ENCODE data around the gene TMEM119. TPM values are rescaled to one million over a fixed set of nuclear protein-coding genes. Genes with fewer than 3 reads are reported as not detected.

Gene TMEM119
- total and polyA plus RNA-seq, 10 of the 15 experiments (the other 5 are each of a cell fraction or from before 2014, with no cell fraction given), result 0.11 to 0.44 (median 0.19) TPM; not detected in 5

- Histone ChIP-seq H3K4me1 (ENCODE audit: control insufficient read depth, insufficient read depth, low read length) (peaks cover 40% of the 10 kb centered on the region), H3K9me3 (replicated peaks; ENCODE audit: control insufficient read depth, insufficient read depth, low read length) (peaks cover 8% of the 10 kb centered on the region; the same call in 1 of the 3 replicates), H3K4me3 (no peak overlapping the region), H3K9ac (ENCODE audit: control insufficient read depth, insufficient read depth, low read length) (no peak overlapping the region), H2AFZ (ENCODE audit: control insufficient read depth, low read depth, low read length) (no peak overlapping the region), H3K4me2 (ENCODE audit: control insufficient read depth, insufficient read depth) (no peak overlapping the region), H3K79me2 (ENCODE audit: control insufficient read depth, insufficient read depth, low read length) (no peaks in the 10 kb centered on the region), H3K27ac (ENCODE audit: control insufficient read depth, insufficient read depth) (no peak overlapping the region), H4K20me1 (ENCODE audit: control insufficient read depth, insufficient read depth) (no peaks in the 10 kb centered on the region), H3K36me3 (ENCODE audit: control insufficient read depth in 2 of 2, insufficient read depth in 2 of 2, low read length in 1 of 2) (no peaks in the 10 kb centered on the region), H3K27me3 (replicated peaks in 1 of 2; ENCODE audit: control insufficient read depth in 2 of 2, insufficient read depth in 2 of 2, low read length in 1 of 2) (no peaks in the 10 kb centered on the region)
- RAD21 ChIA-PET (ENCODE audit: unreplicated experiment), result interaction anchor here (15.9 kb wide), 1 partner anchor 42 kb away, joined by 633 read pairs; the partner anchor contains the start of genes ISCU and SART3
- intact Hi-C loops (cut with micrococcal nuclease; ENCODE audit: unreplicated experiment) (no loop called here), in situ Hi-C loops (cut with MboI) (no loop called here)
- BruUV-seq (replicated peaks), result no TSS peak
- ATAC-seq, result no peak
- whole genome bisulfite sequencing (ENCODE audit: insufficient coverage, insufficient replicate concordance, low lambda C conversion rate, missing lambda C conversion rate), result 94% methylated on average over 8 of the region's 8 CpGs
- CTCF ChIA-PET, result interaction anchor here (1.4 to 17.2 kb wide), 2 partner anchors 8 to 42 kb away, joined by 3 to 866 read pairs; partner anchors contain the start of genes ISCU and SART3
- DNase-seq (ENCODE audit: low read depth, low spot score), result no peak
- POLR2A ChIA-PET, result no interaction called here
- no peak for FAIRE-seq
- SMC1A ChIA-PET (ENCODE audit: uncharacterized antibody, unreplicated experiment), result interaction anchor here (1.0 to 1.6 kb wide), 3 partner anchors 24 to 84 kb away, joined by 3 read pairs; partner anchors contain the start of gene SELPLG
- TF ChIP-seq IKZF2 (IDR thresholded peaks at IDR 0.05) (no peak), CBX5 (IDR thresholded peaks at IDR 0.05; ENCODE audit: low read depth) (no peak), CHD1 (IDR thresholded peaks at IDR 0.05; ENCODE audit: low read depth, low read length) (no peak), BACH1 (IDR thresholded peaks at IDR 0.05; ENCODE audit: borderline replicate concordance) (no peak), SREBF1 (IDR thresholded peaks at IDR 0.05; ENCODE audit: low read length) (no peak), POLR2A (IDR thresholded peaks at IDR 0.05; ENCODE audit: low read depth, low read length) (no peak), CTCF (IDR thresholded peaks at IDR 0.05 in 2 of 3, conservative IDR thresholded peaks at IDR 0.05 in 1 of 3; ENCODE audit: control insufficient read depth in 2 of 3, extremely low read depth in 1 of 3, insufficient read depth in 1 of 3, low read depth in 3 of 3, low read length in 3 of 3) (no peak), BCL3 (IDR thresholded peaks at IDR 0.05; ENCODE audit: borderline replicate concordance, insufficient read depth, low read depth, low read length, poor library complexity, severe bottlenecking) (no peak), MYB (IDR thresholded peaks at IDR 0.05; ENCODE audit: borderline replicate concordance, low read depth, low read length) (no peak)
- TF ChIP-seq, protein P1, sequence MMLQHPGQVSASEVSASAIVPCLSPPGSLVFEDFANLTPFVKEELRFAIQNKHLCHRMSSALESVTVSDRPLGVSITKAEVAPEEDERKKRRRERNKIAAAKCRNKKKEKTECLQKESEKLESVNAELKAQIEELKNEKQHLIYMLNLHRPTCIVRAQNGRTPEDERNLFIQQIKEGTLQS (IDR thresholded peaks at IDR 0.05; ENCODE audit: borderline replicate concordance, extremely low read depth, low read depth, low read length), result no peak
- TF ChIP-seq, protein P2, sequence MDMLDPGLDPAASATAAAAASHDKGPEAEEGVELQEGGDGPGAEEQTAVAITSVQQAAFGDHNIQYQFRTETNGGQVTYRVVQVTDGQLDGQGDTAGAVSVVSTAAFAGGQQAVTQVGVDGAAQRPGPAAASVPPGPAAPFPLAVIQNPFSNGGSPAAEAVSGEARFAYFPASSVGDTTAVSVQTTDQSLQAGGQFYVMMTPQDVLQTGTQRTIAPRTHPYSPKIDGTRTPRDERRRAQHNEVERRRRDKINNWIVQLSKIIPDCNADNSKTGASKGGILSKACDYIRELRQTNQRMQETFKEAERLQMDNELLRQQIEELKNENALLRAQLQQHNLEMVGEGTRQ (IDR thresholded peaks at IDR 0.05; ENCODE audit: borderline replicate concordance, low read depth, low read length), result no peak
- TF ChIP-seq, protein P3, sequence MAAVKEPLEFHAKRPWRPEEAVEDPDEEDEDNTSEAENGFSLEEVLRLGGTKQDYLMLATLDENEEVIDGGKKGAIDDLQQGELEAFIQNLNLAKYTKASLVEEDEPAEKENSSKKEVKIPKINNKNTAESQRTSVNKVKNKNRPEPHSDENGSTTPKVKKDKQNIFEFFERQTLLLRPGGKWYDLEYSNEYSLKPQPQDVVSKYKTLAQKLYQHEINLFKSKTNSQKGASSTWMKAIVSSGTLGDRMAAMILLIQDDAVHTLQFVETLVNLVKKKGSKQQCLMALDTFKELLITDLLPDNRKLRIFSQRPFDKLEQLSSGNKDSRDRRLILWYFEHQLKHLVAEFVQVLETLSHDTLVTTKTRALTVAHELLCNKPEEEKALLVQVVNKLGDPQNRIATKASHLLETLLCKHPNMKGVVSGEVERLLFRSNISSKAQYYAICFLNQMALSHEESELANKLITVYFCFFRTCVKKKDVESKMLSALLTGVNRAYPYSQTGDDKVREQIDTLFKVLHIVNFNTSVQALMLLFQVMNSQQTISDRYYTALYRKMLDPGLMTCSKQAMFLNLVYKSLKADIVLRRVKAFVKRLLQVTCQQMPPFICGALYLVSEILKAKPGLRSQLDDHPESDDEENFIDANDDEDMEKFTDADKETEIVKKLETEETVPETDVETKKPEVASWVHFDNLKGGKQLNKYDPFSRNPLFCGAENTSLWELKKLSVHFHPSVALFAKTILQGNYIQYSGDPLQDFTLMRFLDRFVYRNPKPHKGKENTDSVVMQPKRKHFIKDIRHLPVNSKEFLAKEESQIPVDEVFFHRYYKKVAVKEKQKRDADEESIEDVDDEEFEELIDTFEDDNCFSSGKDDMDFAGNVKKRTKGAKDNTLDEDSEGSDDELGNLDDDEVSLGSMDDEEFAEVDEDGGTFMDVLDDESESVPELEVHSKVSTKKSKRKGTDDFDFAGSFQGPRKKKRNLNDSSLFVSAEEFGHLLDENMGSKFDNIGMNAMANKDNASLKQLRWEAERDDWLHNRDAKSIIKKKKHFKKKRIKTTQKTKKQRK (IDR thresholded peaks at IDR 0.05; ENCODE audit: low read depth, low read length), result no peak
Observed at GRCh38 chr12:108610336-108610815, 12.5 kb upstream of the TMEM119 start.

Data from GM12878 (cell line).